Astrocyte of the cerebellum (primary cell): Measurements from ENCODE around the gene RAI1.

Experiments used
- DNase-seq: peaks from one replicate; pipeline ENCODE4 v3.0.0-alpha.2; 2011; ENCODE audit warnings: low read depth
- H3K4me3 ChIP-seq: 2 replicates; pipeline ENCODE4 v1.5.1; 2011; ENCODE audit warnings: mild to moderate bottlenecking, low read depth, low read length, moderate library complexity
- CTCF ChIP-seq: IDR thresholded peaks from 2 replicates; pipeline ENCODE4 v1.5.1; 2012; ENCODE audit warnings: low read length, low read depth, moderate library complexity, mild to moderate bottlenecking; ENCODE audit errors: missing control alignments
- in situ Hi-C: cut with HindIII; loops from 2 replicates; pipeline ENCODE4 v1.10.0; 2017; ENCODE audit warnings: low sequenced_read_pairs

Gene RAI1

GRCh38 chr17:17822616-17823015 lies 141.4 kb downstream of the RAI1 start:
- in situ Hi-C loops = no loop called here
- no peak for DNase-seq
- H3K4me3 ChIP-seq = peak overlapping the region; percentile 54
- no peak for TF ChIP-seq CTCF

DNA sequence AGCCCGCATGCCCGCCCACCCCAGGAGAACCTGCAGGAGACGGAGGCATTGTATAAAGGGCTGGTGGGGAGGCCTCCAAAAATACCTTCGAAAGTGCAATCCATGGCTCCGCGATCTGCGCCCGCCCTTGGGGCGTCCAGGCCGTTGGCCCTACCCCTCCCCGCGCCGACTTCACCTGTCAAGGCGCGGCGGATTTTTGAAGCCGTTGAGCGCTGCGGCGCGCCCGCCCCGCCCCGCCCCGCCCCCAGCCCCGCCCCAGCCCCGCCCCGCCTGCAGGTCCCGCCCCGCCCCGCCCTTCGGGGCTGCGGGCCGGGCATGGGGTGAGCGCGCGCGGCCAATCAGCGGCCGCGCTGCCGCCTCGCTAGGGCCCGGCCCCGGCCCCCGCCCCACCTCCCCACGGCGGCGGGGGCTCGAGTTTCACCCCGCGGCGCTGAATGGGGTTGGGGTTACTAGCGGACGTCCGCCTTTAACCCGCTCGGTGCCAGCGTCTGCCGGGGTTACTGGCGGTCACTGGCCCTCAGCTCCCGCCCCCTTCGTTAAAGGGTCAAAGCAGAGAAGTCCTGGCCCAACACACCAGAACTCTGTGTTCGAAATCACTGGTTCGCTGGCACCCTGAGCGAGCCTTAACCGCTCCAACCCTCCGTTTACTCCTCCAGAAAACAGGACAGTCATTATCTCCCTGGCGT lies 142.3 kb downstream of the RAI1 start:
- peak overlapping the region; percentile 54 for H3K4me3 ChIP-seq
- no peak for TF ChIP-seq CTCF
- in situ Hi-C loops = no loop called here
- no peak for DNase-seq

GRCh38 chr17:17824119-17824782 lies 143.0 kb downstream of the RAI1 start:
- TF ChIP-seq CTCF = no peak
- DNase-seq = no peak
- in situ Hi-C loops = no loop called here
- peak overlapping the region; percentile 2 for H3K4me3 ChIP-seq

GRCh38 chr17:17824783-17825614 lies 143.7 kb downstream of the RAI1 start:
- H3K4me3 ChIP-seq = no peak overlapping the region
- in situ Hi-C loops = no loop called here
- no peak for DNase-seq
- no peak for TF ChIP-seq CTCF

- in situ Hi-C loops = no loop called here
- TF ChIP-seq CTCF = no peak
- no peak overlapping the region for H3K4me3 ChIP-seq
- no peak for DNase-seq
Measured at GRCh38 chr17:17826342-17826713, 145.1 kb downstream of the RAI1 start.

DNA sequence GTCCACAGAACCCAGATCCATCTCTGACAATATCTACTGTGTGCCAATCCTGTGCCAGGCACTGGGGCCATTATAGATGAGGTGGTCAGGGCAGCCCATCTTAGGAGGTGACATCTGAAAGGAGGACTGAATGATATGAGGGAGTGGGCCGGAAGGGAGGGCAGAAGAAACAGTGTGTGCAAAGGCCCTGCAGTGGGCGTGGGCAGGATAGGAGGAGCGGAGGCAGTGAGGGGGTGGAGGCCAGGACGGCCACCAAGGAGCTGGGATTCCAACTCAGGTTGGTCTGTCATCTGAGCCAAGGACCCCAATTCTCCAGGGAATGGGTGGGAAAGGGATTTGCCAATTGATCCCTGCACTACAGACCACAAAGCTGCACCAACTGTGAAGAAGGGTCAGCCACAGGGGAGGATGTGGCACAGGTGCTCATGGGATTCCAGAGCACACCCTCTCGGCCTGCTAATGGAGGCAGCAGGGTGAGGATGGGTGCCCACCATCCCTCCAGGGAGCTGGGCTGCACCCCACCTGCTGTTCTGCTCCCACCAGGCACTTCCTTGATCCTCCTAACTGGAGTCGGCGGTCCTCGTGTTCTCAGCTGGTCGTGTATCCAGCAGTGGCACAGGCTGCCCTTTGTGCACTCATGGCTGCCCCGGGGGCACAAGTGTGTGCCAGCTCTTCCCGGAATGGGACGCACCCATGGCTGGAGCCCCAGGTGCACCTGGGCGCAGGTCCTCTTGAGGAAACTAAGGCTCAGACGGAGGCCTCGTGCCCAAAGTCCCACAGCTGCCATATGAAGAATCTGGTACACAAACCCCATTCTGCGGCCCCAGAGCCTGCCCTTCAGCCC lies 145.9 kb downstream of the RAI1 start:
- no peak for TF ChIP-seq CTCF
- DNase-seq = no peak
- H3K4me3 ChIP-seq = no peak overlapping the region
- in situ Hi-C loops = no loop called here
